ENCODE data around the gene RALY. TPM values are rescaled to one million over a fixed set of nuclear protein-coding genes. Genes with fewer than 3 reads are reported as not detected.

Gene RALY
- total and polyA plus RNA-seq, 2 of the 4 experiments (the other 2 are of a cell fraction) = 46.2 to 115 TPM

DNA sequence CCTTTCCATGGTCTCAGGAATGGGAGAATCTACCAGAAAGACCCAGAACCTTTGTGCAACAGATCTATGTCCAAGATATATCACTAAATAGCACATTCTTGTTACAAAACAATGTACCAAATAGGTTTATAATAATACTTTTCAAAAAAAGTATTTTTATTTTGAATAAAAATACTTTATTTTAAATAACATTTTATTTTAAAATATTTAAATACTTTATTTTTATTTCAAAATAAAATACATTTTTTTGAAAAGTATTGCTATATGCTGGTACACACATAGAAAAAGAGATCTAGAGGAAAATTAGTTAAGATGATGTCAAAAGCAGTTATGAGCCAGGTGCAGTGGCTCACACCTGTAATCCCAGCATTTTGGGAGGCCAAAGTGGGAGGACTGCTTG, 16.8 kb upstream of the RALY start:
- Histone ChIP-seq H3K4me2 (ENCODE audit: low read depth, low read length) (no peak overlapping the region), H3K9ac (ENCODE audit: low read depth, low read length) (no peak overlapping the region), H2BK120ac (ENCODE audit: low read depth, low read length) (no peak overlapping the region), H3K4me1 (ENCODE audit: control insufficient read depth, insufficient read depth, low read length) (no peaks in the 10 kb centered on the region), H3K36me3 (ENCODE audit: control insufficient read depth, insufficient read depth, low read length) (no peaks in the 10 kb centered on the region), H2BK20ac (ENCODE audit: low read depth, low read length) (no peak overlapping the region), H3K4ac (ENCODE audit: low read depth, low read length) (no peak overlapping the region), H3K56ac (ENCODE audit: extremely low read depth, insufficient read depth, low read length) (no peak overlapping the region), H4K5ac (ENCODE audit: low read depth, low read length) (no peak overlapping the region), H2BK5ac (ENCODE audit: low read depth, low read length, poor library complexity, severe bottlenecking) (no peak overlapping the region), H3K14ac (replicated peaks; ENCODE audit: low read depth, low read length) (no peak overlapping the region), H2AK9ac (replicated peaks; ENCODE audit: low read depth, low read length, poor library complexity) (no peak overlapping the region), H3K9me1 (ENCODE audit: insufficient read depth, low read length) (no peaks in the 10 kb centered on the region), H3K18ac (ENCODE audit: low read depth, low read length) (no peak overlapping the region), H3K79me1 (ENCODE audit: low read depth in 1 of 2, low read length in 2 of 2) (no peaks in the 10 kb centered on the region), H3K23ac (ENCODE audit: low read depth, low read length) (no peak overlapping the region), H4K91ac (ENCODE audit: insufficient read depth, low read depth, low read length) (no peak overlapping the region), H4K20me1 (ENCODE audit: insufficient read depth, low read length) (no peaks in the 10 kb centered on the region), H3K27me3 (ENCODE audit: control insufficient read depth, insufficient read depth, low read length) (peaks cover 24% of the 10 kb centered on the region), H2AFZ (replicated peaks; ENCODE audit: low read length, poor library complexity) (no peak overlapping the region), H3K27ac (ENCODE audit: insufficient read depth, low read length) (no peak overlapping the region), H2BK15ac (ENCODE audit: low read depth, low read length) (no peak overlapping the region), H2AK5ac (ENCODE audit: low read depth, low read length) (no peak overlapping the region), H4K8ac (ENCODE audit: low read depth in 2 of 2, low read length in 2 of 2) (no peak overlapping the region), H3K4me3 (ENCODE audit: insufficient read depth, low read depth, low read length) (no peak overlapping the region), H3K9me3 (ENCODE audit: control insufficient read depth, insufficient read depth, low read length) (peaks cover 5% of the 10 kb centered on the region; the same call in 1 of the 2 replicates)
- in situ Hi-C loops (cut with MboI; ENCODE audit: low sequenced_read_pairs) = no loop called here
- no peak for DNase-seq
- CTCF ChIA-PET = no interaction called here
- no TSS peak for BruUV-seq (replicated peaks)
- intact Hi-C loops (cut with micrococcal nuclease) = no loop called here
- TF ChIP-seq RCOR1 (IDR thresholded peaks at IDR 0.05; ENCODE audit: insufficient replicate concordance, low read length) (no peak), POLR2A (IDR thresholded peaks at IDR 0.05; ENCODE audit: low read depth, low read length) (no peak), CEBPB (IDR thresholded peaks at IDR 0.05; ENCODE audit: low read depth, low read length) (no peak), BHLHE40 (IDR thresholded peaks at IDR 0.05; ENCODE audit: low read depth, low read length) (no peak), CHD1 (IDR thresholded peaks at IDR 0.05; ENCODE audit: low read depth, low read length) (no peak), SMC3 (IDR thresholded peaks at IDR 0.05; ENCODE audit: low read depth, low read length) (no peak), RFX5 (IDR thresholded peaks at IDR 0.05; ENCODE audit: low read depth, low read length) (no peak), NFE2L2 (IDR thresholded peaks at IDR 0.05; ENCODE audit: low read depth, low read length) (no peak), MAZ (IDR thresholded peaks at IDR 0.05; ENCODE audit: borderline replicate concordance, low read depth, low read length) (no peak), MAFK (IDR thresholded peaks at IDR 0.05; ENCODE audit: low read depth, low read length) (no peak), RAD21 (IDR thresholded peaks at IDR 0.05; ENCODE audit: low read length) (no peak), MXI1 (IDR thresholded peaks at IDR 0.05; ENCODE audit: borderline replicate concordance, low read depth, low read length) (no peak), FOS (IDR thresholded peaks at IDR 0.05; ENCODE audit: low read depth, low read length) (no peak)
- TF ChIP-seq, protein P1, sequence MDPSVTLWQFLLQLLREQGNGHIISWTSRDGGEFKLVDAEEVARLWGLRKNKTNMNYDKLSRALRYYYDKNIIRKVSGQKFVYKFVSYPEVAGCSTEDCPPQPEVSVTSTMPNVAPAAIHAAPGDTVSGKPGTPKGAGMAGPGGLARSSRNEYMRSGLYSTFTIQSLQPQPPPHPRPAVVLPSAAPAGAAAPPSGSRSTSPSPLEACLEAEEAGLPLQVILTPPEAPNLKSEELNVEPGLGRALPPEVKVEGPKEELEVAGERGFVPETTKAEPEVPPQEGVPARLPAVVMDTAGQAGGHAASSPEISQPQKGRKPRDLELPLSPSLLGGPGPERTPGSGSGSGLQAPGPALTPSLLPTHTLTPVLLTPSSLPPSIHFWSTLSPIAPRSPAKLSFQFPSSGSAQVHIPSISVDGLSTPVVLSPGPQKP (IDR thresholded peaks at IDR 0.05; ENCODE audit: borderline replicate concordance, low read depth, low read length) = no peak
- TF ChIP-seq, protein P2, sequence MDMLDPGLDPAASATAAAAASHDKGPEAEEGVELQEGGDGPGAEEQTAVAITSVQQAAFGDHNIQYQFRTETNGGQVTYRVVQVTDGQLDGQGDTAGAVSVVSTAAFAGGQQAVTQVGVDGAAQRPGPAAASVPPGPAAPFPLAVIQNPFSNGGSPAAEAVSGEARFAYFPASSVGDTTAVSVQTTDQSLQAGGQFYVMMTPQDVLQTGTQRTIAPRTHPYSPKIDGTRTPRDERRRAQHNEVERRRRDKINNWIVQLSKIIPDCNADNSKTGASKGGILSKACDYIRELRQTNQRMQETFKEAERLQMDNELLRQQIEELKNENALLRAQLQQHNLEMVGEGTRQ (IDR thresholded peaks at IDR 0.05; ENCODE audit: low read depth, low read length) = no peak
- TF ChIP-seq, protein P3, sequence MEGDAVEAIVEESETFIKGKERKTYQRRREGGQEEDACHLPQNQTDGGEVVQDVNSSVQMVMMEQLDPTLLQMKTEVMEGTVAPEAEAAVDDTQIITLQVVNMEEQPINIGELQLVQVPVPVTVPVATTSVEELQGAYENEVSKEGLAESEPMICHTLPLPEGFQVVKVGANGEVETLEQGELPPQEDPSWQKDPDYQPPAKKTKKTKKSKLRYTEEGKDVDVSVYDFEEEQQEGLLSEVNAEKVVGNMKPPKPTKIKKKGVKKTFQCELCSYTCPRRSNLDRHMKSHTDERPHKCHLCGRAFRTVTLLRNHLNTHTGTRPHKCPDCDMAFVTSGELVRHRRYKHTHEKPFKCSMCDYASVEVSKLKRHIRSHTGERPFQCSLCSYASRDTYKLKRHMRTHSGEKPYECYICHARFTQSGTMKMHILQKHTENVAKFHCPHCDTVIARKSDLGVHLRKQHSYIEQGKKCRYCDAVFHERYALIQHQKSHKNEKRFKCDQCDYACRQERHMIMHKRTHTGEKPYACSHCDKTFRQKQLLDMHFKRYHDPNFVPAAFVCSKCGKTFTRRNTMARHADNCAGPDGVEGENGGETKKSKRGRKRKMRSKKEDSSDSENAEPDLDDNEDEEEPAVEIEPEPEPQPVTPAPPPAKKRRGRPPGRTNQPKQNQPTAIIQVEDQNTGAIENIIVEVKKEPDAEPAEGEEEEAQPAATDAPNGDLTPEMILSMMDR (conservative IDR thresholded peaks at IDR 0.05; ENCODE audit: low read depth, low read length) = no peak
- dilution Hi-C loops (cut with HindIII; ENCODE audit: low sequenced_read_pairs, unreplicated experiment) = no loop called here
- POLR2A ChIA-PET (ENCODE audit: unreplicated experiment) = no interaction called here
- ATAC-seq (ENCODE audit: low read depth) = no peak

All from IMR-90 (cell line).